Occipital lobe (tissue), 2 donors: ENCODE results near the gene CAPRIN1. TPM values are rescaled to one million over a fixed set of nuclear protein-coding genes. Genes with fewer than 3 reads are reported as not detected.
"Not testable (repeated sequence)": the region's sequence is repeated elsewhere in the genome, so short reads cannot be mapped to it uniquely, and the experiment has no call there.

ENCODE experiments used
- DNase-seq: peaks from one replicate; lab custom pipeline; 2025; lab: John Stamatoyannopoulos, UW
- total RNA-seq: library from RNA; depleted of rRNA; stranded (reverse); fragments of >200 nt; gene quantifications from one replicate; pipeline ENCODE4 v1.2.3, GENCODE V29; 2014

Gene CAPRIN1
- total RNA-seq, 1 donor from 2014 or later = 292 TPM

DNA sequence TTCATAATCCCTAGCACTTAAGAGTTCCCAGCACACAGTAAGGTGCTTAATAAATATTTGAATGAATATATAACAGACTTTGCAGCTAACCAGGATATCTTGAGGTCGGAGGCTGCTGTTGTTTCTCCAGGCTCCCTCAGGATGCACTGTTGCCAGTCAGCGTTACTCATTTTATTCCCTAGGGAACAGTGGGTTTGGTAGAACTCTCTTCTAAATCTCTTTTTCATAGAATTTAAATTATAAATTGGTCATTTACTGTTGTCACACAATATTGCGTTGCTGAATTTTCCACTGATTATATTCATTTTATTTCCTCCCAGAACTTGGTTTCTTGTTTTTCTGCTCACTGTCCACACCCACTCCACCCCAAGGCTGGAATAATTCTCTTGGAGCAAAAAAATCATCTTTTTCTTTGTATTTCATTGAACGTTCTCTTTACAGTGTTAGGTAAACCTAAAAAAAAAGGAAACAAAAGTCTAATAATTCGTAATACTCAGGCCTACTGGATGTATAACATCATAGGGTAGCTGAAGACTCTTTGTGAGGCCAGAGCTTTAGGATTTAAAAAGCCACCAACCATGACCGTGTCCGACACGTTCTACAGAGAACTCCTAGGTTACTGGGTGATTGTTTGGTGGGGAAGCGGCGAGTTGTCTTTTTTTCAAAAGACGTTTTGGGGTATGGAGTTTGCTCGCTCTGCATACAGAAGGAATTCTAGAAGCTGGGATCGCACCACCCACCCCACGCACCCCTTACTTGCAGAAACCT lies 766 bp upstream of the CAPRIN1 start:
- no peak for DNase-seq

DNA sequence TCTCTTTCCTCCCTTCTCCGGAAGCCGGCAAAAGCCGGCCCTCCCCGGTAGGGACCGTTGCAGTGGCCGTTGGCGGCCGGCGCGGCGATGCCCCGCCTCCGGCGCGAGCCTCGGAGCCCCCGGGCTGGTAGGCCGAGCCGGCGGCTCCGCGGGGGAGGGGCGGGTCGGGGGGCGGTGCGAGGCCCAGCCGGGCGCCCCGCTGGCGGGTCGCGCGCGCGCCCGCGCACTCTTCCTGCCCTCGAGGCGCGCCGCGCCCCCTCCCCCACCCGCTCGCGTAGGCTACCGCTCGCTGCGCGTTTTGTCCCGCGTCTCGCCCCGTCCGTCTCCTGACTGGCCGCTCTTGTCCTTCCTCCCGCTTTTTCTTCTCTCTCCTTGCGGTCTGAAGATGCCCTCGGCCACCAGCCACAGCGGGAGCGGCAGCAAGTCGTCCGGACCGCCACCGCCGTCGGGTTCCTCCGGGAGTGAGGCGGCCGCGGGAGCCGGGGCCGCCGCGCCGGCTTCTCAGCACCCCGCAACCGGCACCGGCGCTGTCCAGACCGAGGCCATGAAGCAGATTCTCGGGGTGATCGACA lies 591 bp downstream of the CAPRIN1 start:
- DNase-seq = peak; percentile 76

DNA sequence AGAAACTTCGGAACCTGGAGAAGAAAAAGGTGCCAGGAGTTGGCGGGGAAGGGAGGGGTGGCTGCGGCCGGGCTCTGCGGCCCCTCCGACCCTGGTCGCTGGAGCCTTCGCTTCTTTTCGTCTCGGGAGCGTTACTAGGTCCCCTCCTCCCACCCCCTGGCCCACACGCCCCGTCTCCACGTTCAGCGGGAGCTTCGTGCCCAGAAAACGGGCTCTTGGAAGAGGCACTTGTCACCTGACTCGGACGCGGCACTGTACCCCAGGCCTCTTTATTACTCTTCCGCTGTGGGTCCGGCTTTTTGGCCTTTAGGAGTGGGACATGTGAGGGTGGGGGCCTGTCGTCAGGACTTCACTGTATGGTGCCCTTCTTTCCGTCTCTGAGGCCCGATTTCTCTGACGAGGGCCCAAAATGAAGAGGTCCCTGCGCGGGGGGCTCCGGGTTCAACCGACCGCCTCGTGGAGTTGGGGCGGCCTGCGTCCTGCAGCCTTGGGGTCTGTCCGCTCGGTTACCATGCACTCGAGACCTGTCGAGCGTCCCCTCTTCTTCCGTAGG lies 1.2 kb downstream of the CAPRIN1 start:
- no peak for DNase-seq

DNA sequence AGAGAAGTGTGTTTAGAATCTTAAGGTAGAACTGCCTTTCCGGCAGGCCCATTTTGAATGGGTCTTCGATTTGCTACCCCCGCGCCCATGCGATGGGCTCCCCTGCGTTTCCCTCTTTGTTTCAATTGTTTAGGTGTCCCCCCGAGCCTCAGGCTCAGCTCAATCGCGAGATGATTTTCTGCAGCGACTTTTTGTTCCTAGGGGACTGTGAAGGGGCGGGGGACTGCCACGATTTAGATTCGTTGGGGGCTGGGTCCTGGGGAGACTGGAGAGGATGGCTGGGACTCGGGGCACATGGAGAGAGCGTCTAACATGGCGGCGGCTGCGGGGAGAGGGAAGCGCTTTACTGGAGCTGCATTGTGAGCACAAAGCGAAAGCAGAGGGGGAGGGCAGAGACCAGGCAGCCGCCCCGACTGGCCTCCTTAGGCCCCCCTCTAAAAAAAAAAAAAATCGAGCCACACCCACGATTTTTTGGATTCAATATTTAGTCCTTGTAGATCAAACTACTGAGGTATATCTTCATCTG lies 1.7 kb downstream of the CAPRIN1 start:
- peak; percentile 21 for DNase-seq

DNA sequence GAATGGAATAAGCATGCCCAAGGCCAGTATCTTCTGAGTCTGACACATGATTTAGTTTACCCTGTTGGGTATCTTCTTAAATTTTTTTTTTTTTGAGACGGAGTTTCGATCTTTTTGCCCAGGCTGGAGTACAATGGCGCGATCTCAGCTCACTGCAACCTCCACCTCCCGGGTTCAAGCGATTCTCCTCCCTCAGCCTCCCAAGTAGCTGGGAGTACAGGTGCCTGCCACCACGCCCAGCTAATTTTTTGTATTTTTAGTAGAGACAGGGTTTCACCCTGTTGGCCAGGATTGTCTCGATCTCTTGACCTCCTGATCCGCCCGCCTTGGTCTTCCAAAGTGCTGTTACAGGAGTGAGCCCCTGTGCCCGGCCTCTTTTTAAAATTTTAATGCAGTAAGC lies 2.8 kb downstream of the CAPRIN1 start:
- DNase-seq = not testable (repeated sequence)

DNA sequence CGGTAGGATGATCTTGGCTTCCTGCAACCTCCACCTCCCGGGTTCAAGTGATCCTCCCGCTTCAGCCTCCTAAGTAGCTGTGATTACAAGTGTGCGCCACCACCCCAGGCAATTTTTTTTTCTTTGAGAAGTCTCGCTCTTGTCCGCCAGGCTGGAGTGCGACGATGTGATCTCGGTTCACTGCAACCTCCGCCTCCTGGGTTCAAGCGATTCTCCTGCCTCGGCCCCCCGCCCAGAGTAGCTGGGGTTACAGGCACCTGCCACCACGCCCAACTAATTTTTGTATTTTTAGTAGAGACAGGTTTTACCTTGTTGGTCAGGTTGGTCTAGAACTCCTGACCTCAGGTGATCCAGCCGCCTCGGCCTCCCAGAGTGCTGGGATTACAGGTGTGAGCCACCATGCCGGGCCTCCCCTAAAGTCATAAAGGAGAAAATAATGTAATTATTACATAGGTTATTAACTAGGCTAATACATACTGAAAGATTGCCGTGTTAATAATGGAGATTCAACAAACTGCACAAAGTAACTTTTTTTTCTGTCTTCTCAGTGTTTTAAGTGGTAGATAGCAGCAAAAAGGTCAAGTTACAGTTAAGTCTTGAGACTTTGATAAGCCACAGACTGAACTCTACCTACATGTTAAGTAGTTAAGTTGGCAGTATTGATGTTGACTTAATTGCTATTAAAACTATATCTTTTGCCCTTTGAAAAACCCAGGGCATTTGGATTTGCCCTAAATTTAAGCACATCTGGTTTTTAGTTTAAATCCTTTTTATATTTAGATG lies 3.9 kb downstream of the CAPRIN1 start:
- no peak for DNase-seq

DNA sequence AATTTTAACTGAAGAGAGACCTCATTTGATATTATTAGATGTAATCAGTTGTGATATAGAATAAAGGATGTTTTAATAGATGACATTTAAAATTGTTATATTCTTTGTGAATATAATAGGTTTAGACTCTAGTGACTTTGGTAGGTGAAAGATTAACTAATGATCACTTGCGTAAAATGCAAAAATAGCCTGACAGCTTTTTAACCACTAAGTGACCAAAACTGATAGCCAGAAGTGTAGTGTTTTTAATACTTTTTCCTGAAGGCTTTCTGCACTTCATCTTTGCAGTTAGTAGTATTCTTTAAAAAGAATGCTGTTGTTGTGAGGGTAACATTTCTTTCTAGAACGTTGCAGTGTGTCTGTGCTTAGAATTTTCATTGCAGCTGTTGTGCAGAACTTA lies 5.1 kb downstream of the CAPRIN1 start:
- DNase-seq = no peak

DNA sequence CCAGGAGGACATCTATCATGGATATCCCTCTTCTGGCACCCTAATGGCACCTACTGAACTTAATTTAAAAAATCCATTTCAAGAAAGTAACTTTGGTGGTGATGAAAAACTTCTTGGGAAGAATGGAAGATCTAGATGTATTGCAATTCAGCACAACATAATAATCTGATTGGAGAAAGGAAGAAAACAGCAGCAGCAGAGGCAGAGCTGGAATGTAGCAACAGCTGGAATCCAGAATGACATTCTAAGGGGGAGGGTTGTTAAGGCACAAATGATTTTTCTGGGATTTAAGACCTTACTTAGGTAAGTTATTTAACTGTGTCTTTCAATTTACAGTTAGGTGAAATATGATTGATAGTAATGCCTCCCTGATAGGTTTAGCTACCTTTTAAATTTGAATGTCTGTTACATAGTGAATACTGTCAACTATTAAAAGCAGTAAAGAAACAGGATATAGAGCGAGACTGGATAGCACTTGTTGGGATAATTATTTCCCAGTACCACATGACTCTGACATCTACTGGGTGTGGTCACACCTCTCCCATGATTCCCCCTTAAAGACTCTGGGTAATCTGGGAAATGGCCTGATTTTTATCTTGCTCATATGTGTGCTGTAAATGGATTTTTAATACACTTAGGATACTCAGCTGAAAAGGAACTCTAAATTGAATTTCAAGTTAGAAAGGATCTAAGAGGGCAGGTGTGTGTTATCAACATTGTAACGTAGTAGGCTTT lies 11.7 kb downstream of the CAPRIN1 start:
- DNase-seq = no peak

DNA sequence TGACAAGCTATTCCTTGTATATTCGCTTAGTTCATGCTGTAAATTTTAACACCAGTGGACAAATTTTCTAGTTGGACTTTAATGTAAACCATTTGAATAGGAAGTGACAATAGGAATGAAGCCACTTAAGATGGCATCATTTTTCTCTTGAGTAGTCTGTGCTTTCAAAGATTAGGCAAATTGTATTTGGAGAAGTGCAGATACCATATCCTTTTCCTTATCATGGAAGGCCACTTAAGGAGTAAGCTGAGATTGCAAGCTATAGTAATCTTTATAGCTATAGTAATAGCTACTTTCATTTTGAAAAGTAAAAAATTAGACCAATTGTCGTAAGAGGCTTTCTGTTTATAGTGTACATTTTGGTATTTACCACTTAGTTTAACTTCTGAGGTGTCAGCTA lies 12.8 kb downstream of the CAPRIN1 start:
- no peak for DNase-seq

DNA sequence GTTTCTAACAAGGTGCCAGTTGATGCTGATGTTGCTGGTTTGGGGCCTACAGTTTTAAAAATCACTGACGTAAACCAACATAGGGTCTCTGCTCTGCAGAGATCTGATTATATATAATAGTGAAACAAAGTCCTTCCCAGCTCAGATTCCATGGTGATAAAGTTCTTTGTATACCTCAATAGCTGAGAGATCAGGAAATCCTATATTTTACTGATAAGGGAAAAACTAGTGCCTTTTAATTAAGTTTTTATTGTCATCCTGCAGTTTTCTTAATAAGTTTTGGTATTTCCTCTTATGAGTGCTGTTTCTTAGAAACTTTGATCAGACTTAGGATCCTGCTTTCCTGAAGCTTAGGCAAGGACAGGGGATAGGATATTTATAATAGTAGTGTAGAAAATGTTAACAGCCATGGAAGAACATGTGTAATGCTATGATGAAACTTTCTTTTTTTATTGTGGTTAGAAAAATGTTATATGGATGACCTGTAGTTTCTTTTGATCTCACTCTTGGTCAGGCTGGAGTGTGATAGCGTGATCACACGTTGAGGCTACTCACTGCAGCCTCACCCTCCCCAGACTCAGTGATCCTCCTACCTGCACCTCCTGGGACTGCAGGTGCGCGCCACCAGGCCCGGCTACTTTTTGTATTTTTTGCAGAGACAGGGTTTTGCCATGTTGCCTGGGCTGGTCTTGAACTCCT lies 14.1 kb downstream of the CAPRIN1 start:
- DNase-seq = no peak

DNA sequence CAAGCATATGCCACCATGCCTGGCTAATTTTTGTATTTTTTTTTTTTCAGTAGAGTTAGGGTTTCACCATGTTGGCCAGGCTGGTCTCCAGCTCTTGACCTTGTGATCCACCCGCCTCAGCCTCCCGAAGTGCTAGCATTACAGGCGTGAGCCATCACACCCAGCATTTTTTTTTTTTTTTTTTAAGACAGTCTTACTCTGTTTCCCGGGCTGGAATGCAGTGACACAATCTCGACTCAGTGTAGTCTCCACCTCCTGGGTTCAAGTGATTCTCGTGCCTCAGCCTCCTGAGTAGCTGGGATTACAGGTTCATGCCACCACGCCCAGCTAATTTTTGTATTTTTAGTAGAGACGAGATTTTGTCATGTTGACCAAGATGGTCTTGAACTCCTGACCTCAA lies 15.2 kb downstream of the CAPRIN1 start:
- not testable (repeated sequence) for DNase-seq

DNA sequence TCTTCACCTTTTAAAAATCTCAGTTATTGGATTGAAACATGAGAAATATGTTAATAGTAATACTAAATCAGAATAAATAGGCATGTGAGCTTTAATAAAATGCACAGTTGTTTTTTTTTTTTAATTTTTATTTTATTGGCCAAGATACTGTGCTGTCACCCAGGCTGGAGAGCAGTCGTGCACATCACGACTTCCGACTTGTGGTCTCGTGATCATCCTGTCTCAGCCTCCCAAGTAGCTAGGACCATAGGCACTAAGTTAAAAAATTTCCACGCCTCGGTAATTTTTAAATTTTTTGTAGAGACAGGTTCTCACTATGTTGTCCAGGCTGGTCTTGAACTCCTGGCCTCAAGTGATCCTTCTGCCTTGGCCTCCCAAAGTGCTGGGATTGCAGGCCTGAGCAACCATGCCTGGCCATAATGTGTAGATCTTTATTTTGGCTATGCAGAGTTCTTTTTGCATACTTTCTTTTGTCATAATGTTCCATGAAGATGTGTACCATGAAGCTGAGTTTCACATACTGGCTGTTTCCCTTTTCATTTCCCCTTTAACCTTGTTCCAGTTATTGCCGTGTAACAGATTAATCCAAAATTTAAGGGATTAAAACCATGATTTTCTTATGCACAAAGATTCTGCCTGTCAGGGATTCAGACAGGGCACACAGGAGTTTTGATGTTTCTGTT lies 16.0 kb downstream of the CAPRIN1 start:
- DNase-seq = no peak

DNA sequence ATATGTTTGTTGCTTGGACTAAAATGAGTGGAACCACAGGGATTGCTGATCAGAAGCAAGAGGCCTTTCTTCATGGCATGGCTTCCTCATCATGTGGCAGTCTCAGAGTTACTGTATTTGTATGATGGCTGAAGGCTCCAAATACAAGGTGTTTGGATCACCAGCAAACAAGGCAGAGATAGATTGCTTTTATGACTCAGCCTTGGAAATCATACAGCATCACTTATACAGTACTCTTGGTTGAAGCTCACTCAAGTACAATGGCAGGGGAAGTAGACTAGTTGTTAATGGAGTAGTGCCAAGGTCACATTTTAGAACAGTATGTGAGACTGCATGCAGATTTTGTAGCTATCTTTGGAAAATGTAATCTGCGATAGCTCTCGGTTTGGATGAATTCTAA lies 16.6 kb downstream of the CAPRIN1 start:
- no peak for DNase-seq

DNA sequence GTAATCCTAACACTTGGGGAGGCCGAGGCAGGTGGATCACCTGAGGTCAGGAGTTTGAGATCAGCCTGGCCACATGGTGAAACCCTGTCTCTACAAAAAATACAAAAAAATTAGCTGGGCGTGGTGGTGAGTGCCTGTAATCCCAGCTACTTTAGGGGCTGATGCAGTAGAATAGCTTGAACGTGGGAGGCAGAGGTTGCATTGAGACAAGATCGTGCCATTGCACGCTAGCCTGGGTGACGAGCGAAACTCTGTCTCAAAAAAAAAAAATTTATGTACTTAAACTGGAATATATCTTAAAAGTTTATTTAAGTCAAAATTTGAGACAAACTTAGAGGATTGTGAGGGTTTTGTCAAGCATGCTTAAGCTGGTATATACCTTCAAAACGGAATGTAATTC lies 19.8 kb downstream of the CAPRIN1 start:
- not testable (repeated sequence) for DNase-seq

DNA sequence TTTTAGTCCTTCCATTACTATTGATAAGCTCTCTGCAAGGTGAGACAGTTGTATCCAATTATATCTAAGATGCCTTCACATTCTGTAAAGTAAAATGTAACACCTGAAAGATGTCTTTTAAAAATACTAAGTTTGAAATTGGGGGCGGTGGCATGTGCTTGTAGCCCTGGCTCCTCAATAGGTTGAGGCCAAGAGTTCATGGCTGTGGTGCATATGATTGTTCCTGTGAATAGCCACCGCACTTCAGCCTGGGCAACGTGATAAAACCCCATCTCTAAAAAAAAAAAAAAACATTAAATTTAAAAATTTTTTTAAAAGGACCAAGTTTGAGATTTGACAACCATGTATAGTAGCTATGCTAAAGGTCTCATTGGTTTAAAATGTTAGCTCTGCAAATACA lies 20.5 kb downstream of the CAPRIN1 start:
- no peak for DNase-seq

DNA sequence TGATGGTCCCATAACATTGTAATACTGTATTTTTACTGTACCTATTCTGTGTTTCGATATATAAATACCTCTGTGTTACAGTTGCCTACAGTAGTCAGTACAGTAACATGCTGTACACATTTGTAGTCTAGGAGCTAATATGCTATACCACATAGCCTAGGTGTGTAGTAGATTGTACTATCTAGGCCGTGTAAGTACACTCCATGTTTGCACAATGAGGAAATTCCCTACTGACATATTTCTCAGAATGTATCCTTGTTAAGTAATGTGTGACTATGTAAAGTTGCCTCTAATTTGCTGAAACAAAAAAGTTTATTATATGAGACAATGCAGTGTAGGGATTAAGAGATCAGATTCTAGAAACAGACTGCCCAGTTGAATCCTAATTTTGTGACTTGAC lies 21.3 kb downstream of the CAPRIN1 start:
- no peak for DNase-seq

DNA sequence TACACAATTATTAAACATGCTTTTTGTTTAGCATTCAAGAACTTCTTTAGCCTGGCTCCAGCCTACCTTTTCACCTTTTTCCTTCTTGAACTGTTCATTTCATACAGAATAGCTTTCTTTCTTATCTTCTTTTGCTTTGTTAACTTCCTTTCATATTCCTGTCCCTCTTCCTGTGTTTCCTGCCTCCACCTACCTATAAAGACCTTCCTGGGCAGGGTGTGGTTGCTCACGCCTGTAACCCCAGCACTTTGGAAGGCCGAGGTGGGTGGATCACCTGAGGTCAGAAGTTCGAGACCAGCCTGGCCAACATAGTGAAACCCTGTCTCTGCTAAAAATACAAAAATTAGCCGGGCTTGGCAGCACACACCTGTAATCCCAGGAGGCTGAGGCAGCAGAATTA lies 22.9 kb downstream of the CAPRIN1 start:
- DNase-seq = no peak

DNA sequence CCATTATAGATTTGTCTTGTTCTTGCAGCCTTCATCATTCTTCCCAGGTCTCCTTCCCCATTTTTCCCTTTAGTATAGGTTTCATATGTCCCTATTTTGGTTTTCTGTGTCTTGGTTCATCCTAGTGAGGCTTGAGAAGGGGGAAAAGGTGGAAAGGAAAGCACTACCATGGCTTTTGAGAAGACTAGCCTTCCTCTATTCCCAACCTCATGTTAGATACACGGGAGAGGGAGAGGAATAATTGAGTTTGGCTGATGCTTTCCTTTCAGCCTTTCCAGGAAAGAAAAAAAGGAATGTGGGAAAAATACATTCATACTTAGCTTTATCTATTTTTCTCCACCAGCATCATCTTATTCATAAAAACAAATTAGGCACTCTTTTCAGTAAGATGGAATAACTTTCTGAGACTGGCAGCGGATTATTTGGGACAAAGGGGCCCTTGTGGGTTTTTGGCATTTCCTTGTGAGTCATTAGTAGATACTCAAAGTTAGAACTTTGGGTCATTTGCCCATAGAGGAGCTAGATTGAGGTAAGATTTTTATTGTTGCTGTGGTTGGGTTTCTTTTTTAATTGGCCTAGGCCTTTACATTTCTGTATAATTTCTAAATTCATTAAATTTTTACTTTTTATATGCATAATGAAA lies 23.8 kb downstream of the CAPRIN1 start:
- DNase-seq = no peak

DNA sequence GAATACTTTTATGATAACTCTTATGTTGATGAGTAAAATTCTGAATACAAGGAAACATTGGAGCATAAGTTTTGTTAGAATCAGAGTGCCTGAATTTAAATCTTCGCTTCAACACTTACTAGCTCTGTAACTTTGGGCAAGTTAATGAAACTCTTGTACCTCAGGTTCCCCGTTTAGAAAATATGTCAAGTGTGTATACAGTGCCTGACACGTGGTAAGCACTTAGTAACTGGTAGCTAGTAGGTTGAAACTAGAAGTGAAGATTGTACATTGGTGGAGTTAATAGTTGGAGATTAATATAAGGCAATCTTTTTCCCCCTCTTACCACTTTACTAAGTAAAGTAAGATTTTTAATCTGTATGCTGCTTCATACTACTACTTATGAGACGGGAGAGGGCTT lies 29.1 kb downstream of the CAPRIN1 start:
- no peak for DNase-seq

DNA sequence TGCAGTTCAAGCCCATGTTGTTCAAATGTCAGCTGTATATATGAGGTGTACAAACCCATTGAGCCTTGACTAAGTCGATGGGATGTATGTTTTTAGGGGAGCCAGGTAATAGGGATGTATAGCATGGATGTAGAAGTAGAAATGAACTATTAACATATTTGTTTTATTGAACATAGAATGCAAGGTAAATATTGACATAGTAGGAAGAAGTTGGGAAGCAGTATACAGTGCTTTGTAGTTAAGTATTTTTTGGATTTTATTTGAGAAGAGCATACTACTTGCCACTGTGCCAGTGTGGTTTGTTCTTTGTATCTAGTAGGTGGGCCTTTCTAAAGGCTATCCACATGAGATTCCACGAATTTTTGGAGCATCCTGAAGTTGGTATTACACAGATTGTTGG lies 33.1 kb downstream of the CAPRIN1 start:
- DNase-seq = no peak
